ENCODE data around the gene KCNH4.

GRCh38 chr17:42203354-42203753, 22.4 kb upstream of the KCNH4 start:
- TF ChIP-seq POLR2A (IDR thresholded peaks at IDR 0.05; ENCODE audit: low read length), result no peak
- no peak for TF ChIP-seq GATA1 (IDR thresholded peaks at IDR 0.05; ENCODE audit: low read depth, low read length)

All from erythroblast (primary cell).